ENCODE measurements around the gene B4GALT6.

- TF ChIP-seq, protein P1, sequence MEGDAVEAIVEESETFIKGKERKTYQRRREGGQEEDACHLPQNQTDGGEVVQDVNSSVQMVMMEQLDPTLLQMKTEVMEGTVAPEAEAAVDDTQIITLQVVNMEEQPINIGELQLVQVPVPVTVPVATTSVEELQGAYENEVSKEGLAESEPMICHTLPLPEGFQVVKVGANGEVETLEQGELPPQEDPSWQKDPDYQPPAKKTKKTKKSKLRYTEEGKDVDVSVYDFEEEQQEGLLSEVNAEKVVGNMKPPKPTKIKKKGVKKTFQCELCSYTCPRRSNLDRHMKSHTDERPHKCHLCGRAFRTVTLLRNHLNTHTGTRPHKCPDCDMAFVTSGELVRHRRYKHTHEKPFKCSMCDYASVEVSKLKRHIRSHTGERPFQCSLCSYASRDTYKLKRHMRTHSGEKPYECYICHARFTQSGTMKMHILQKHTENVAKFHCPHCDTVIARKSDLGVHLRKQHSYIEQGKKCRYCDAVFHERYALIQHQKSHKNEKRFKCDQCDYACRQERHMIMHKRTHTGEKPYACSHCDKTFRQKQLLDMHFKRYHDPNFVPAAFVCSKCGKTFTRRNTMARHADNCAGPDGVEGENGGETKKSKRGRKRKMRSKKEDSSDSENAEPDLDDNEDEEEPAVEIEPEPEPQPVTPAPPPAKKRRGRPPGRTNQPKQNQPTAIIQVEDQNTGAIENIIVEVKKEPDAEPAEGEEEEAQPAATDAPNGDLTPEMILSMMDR (IDR thresholded peaks at IDR 0.05): no peak
- TF ChIP-seq POLR2A (IDR thresholded peaks at IDR 0.05): no peak
Observed at GRCh38 chr18:31659576-31660177, 24.7 kb downstream of the B4GALT6 start.

Data from esophagus squamous epithelium (tissue), 4 donors.